WTC11 (cell line): ENCODE data around the gene ZC3H7B. TPM values are rescaled to one million over a fixed set of nuclear protein-coding genes. Genes with fewer than 3 reads are reported as not detected.
A peak's percentile ranks its signal among the peaks of the same experiment; 100 is the strongest.

ENCODE experiments used
- ATAC-seq: fragments of 200-7000 bp; cut with Tn5 transposase; 2 replicates; pipeline ENCODE4 v1.10.0; 2021; ENCODE audit warnings: mild to moderate bottlenecking, moderate library complexity
- CTCF ChIA-PET: fragments of 300-600 bp; sonication (Branson Sonifier 250); formaldehyde crosslinking; loops from one replicate; lab custom pipeline; 2021; ENCODE audit warnings: antibody characterized with exemption; lab: Charles Lee
- POLR2A ChIA-PET: fragments of 350-600 bp; sonication (Branson Sonifier 250); formaldehyde crosslinking; loops from one replicate; lab custom pipeline; 2021; ENCODE audit warnings: antibody characterized with exemption; lab: Charles Lee
- DNase-seq: peaks from one replicate; pipeline ENCODE4 v3.0.0; 2021; ENCODE audit warnings: low spot score
- H3K27ac Mint-ChIP-seq: 2 replicates; pipeline ENCODE4 v1.8.0; 2021; ENCODE audit warnings: mixed read lengths
- H3K27me3 Mint-ChIP-seq: 2 replicates; pipeline ENCODE4 v1.8.0; 2021; ENCODE audit warnings: low read depth, mild to moderate bottlenecking, moderate library complexity, mixed read lengths
- H3K36me3 Mint-ChIP-seq: 2 replicates; pipeline ENCODE4 v1.8.0; 2021; ENCODE audit warnings: mixed read lengths
- H3K4me1 Mint-ChIP-seq: 2 replicates; pipeline ENCODE4 v1.8.0; 2022; ENCODE audit warnings: mixed read lengths
- H3K4me3 Mint-ChIP-seq: 2 replicates; pipeline ENCODE4 v1.8.0; 2021; ENCODE audit warnings: mild to moderate bottlenecking, moderate library complexity, mixed read lengths
- H3K9me3 Mint-ChIP-seq: 2 replicates; pipeline ENCODE4 v1.8.0; 2021; ENCODE audit warnings: mixed read lengths
- AFF4 ChIP-seq: sonication (generic); formaldehyde crosslinking; IDR thresholded peaks from 2 replicates; pipeline ENCODE4 v1.8.1; 2023; ENCODE audit warnings: mild to moderate bottlenecking, missing genetic modification reagents, borderline replicate concordance
- AR ChIP-seq: fragments of 250-450 bp; sonication (Bioruptor Pico); IDR thresholded peaks from 2 replicates; pipeline ENCODE4 v1.9.0; 2021; ENCODE audit warnings: mild to moderate bottlenecking
- CREB1 ChIP-seq: sonication (generic); formaldehyde crosslinking; IDR thresholded peaks from 2 replicates; pipeline ENCODE4 v1.8.0; 2023; ENCODE audit warnings: mild to moderate bottlenecking, missing genetic modification reagents
- ERG ChIP-seq: fragments of 250-450 bp; sonication (Bioruptor Pico); IDR thresholded peaks from 2 replicates; pipeline ENCODE4 v1.8.0; 2021; ENCODE audit warnings: mild to moderate bottlenecking
- FOXP1 ChIP-seq: sonication (generic); formaldehyde crosslinking; IDR thresholded peaks from 2 replicates; pipeline ENCODE4 v1.8.0; 2022; ENCODE audit warnings: missing genetic modification reagents, mild to moderate bottlenecking, moderate library complexity, borderline replicate concordance
- FOXP4 ChIP-seq: sonication (generic); formaldehyde crosslinking; IDR thresholded peaks from 2 replicates; pipeline ENCODE4 v1.8.0; 2022; ENCODE audit warnings: mild to moderate bottlenecking, missing genetic modification reagents
- JAZF1 ChIP-seq: fragments of 250-450 bp; sonication (Bioruptor Pico); IDR thresholded peaks from 2 replicates; pipeline ENCODE4 v1.9.0; 2021; ENCODE audit warnings: moderate library complexity, mild to moderate bottlenecking, inconsistent platforms
- MLX ChIP-seq: sonication (generic); formaldehyde crosslinking; IDR thresholded peaks from 2 replicates; pipeline ENCODE4 v1.8.1; 2023; ENCODE audit warnings: mild to moderate bottlenecking, missing genetic modification reagents, moderate library complexity
- PRDM15 ChIP-seq: sonication (generic); formaldehyde crosslinking; IDR thresholded peaks from 2 replicates; pipeline ENCODE4 v1.8.0; 2022; ENCODE audit warnings: missing genetic modification reagents
- TEAD4 ChIP-seq: sonication (generic); formaldehyde crosslinking; IDR thresholded peaks from 2 replicates; pipeline ENCODE4 v1.8.0; 2022; ENCODE audit warnings: mild to moderate bottlenecking, missing genetic modification reagents
- USF1 ChIP-seq: sonication (generic); formaldehyde crosslinking; IDR thresholded peaks from 2 replicates; pipeline ENCODE4 v1.8.0; 2022; ENCODE audit warnings: mild to moderate bottlenecking, missing genetic modification reagents
- ZNF423 ChIP-seq: fragments of 250-450 bp; sonication (Bioruptor Pico); IDR thresholded peaks from 2 replicates; pipeline ENCODE4 v2.1.2; 2022; ENCODE audit warnings: mild to moderate bottlenecking, moderate library complexity
- total RNA-seq: library from RNA; stranded (reverse); gene quantifications from 3 replicates; pipeline ENCODE4 v1.2.3, GENCODE V29; 2021

The ZC3H7B gene
- total RNA-seq, 1 experiment from 2014 or later: 64.7 TPM

- TF ChIP-seq ERG (no peak), TEAD4 (CRISPR knock-in tag) (no peak), JAZF1 (CRISPR knock-in tag) (no peak), ZNF423 (CRISPR knock-in tag) (no peak), FOXP4 (CRISPR knock-in tag) (peak; percentile 52; the same call in 1 of the 2 replicates), AFF4 (CRISPR knock-in tag) (no peak), AR (CRISPR knock-in tag) (no peak), USF1 (peak; percentile 61; the same call in 1 of the 2 replicates), MLX (CRISPR knock-in tag) (no peak), FOXP1 (CRISPR knock-in tag) (peak; percentile 60; the same call in 1 of the 2 replicates)
Observed at GRCh38 chr22:41285820-41286638, 15.3 kb upstream of the ZC3H7B start, which contains the start of gene RANGAP1 (continued).

- H3K36me3 Mint-ChIP-seq: peaks cover 17% of the 10 kb centered on the region
- DNase-seq: no peak
- H3K27ac Mint-ChIP-seq: peak overlapping the region; percentile 99
- peak; percentile 0; the same call in 1 of the 2 replicates for ATAC-seq
- ChIA-PET CTCF (interaction anchor here (0.8 to 1.2 kb wide), 4 partner anchors 10 to 117 kb away, joined by 3 to 6 read pairs (median 4); partner anchors contain the start of genes TEF and ZC3H7B), POLR2A (interaction anchor here (0.6 to 2.1 kb wide), 7 partner anchors 15 to 264 kb away, joined by 3 to 10 read pairs (median 3); partner anchors contain the start of genes PHF5A, TEF and ZC3H7B)
- H3K4me1 Mint-ChIP-seq: peaks cover 49% of the 10 kb centered on the region
- TF ChIP-seq CREB1 (CRISPR knock-in tag) (no peak), PRDM15 (peak; percentile 85)
- H3K27me3 Mint-ChIP-seq: no peaks in the 10 kb centered on the region
- no peaks in the 10 kb centered on the region for H3K9me3 Mint-ChIP-seq
- H3K4me3 Mint-ChIP-seq: peak overlapping the region; percentile 88
Observed at GRCh38 chr22:41286639-41287091, 14.7 kb upstream of the ZC3H7B start.
